ENCODE measurements around the gene RSAD2. TPM values are rescaled to one million over a fixed set of nuclear protein-coding genes. Genes with fewer than 3 reads are reported as not detected.

Gene RSAD2
- total RNA-seq, 1 donor from 2014 or later: 1.0 TPM

DNA sequence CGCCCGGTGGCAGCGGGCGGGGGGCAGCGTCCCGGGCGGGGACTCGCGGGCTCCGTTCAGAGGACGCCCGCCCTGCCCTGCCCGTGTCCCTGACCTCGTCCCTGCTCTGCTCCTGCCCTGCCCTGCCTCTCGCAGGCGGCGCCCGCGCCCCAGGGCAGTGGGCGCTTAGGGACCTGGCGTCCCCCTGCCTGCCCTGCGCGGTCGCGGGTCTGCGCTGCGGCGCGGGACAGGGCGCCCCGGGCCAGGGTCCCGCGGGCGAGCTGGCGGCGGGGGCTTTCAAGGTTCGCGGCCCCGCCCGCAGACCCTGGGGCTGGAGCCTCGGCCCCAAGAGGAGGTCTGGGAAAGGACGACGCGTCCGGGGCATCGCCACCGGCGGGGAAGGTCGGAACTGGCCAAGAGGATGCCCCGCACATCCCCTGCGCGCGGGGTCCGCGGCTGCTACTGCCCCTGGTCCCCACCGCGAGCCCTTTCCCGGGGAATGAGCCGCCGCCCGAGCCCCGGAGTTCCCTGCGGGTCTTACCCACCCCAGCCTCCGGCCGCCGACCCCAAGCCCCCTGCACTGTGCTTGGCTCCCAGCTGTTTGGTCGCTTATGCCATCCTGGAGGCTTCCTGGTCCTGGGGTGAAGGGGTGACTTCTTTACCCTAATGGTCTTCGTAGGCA is 40.3 kb downstream of the RSAD2 start:
- peak overlapping the region; percentile 62 for H3K27ac Mint-ChIP-seq (ENCODE audit: unreplicated experiment)
- DNase-seq (ENCODE audit: low read depth, low spot score): peak; percentile 34

DNA sequence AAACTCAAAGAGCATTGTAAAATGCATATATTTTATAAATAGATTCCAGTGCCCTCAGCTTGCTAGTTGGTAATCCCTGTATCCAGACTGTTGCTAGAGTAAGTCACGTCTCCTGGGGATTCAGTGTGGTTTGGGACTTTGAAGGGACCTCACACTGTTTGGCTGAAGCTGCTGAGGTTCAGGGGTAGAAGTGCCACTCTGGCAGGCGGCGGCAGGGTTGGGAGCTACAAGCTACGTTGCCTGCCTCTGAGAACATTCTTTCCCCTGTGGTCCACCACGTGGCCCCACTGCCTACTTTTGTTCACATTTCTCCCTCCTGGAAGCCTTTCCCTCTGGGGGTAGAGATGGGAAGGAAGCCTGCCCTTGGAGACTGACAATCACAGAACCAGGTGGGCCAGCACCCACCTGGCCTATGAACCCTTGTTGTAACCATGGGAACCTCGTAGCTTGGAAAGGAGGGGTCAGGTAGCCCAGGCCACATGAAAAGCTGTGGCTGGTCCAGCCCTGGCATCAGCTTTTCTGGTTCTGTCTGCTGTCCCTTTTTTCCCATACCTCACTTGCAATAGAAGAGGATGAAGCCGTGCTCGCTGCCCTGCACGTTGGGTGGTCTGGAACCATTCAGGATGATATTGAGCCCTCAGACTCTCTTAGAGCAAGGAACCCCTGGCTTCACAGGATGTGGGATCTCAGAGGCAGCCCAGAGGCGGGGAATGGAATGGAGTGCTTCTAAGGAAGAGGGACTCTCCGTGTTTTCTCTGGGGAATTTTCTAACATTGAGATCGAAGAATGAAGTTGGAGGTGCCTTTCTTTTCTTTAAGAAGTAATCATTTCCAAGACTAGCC is 42.5 kb downstream of the RSAD2 start:
- H3K36me3 Mint-ChIP-seq (ENCODE audit: low read depth): peaks cover 5% of the 10 kb centered on the region
- DNase-seq (ENCODE audit: low read depth, low spot score): no peak
- no peaks in the 10 kb centered on the region for H3K27me3 Mint-ChIP-seq (ENCODE audit: low read depth)
- H3K27ac Mint-ChIP-seq (ENCODE audit: unreplicated experiment): no peak overlapping the region
- H3K4me1 Mint-ChIP-seq: peaks cover 66% of the 10 kb centered on the region
- H3K4me3 Mint-ChIP-seq: peak overlapping the region; percentile 91
- H3K9me3 Mint-ChIP-seq: no peaks in the 10 kb centered on the region
- TF ChIP-seq, protein P1, sequence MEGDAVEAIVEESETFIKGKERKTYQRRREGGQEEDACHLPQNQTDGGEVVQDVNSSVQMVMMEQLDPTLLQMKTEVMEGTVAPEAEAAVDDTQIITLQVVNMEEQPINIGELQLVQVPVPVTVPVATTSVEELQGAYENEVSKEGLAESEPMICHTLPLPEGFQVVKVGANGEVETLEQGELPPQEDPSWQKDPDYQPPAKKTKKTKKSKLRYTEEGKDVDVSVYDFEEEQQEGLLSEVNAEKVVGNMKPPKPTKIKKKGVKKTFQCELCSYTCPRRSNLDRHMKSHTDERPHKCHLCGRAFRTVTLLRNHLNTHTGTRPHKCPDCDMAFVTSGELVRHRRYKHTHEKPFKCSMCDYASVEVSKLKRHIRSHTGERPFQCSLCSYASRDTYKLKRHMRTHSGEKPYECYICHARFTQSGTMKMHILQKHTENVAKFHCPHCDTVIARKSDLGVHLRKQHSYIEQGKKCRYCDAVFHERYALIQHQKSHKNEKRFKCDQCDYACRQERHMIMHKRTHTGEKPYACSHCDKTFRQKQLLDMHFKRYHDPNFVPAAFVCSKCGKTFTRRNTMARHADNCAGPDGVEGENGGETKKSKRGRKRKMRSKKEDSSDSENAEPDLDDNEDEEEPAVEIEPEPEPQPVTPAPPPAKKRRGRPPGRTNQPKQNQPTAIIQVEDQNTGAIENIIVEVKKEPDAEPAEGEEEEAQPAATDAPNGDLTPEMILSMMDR (conservative IDR thresholded peaks at IDR 0.05): no peak

More for the DNA sequence above, 40.3 kb downstream of the RSAD2 start:
- H3K4me1 Mint-ChIP-seq: peaks cover 56% of the 10 kb centered on the region
- no peaks in the 10 kb centered on the region for H3K9me3 Mint-ChIP-seq
- no peaks in the 10 kb centered on the region for H3K27me3 Mint-ChIP-seq (ENCODE audit: low read depth)
- H3K4me3 Mint-ChIP-seq: peak overlapping the region; percentile 91
- H3K36me3 Mint-ChIP-seq (ENCODE audit: low read depth): peaks cover 5% of the 10 kb centered on the region
- TF ChIP-seq, protein P1 (conservative IDR thresholded peaks at IDR 0.05): no peak

DNA sequence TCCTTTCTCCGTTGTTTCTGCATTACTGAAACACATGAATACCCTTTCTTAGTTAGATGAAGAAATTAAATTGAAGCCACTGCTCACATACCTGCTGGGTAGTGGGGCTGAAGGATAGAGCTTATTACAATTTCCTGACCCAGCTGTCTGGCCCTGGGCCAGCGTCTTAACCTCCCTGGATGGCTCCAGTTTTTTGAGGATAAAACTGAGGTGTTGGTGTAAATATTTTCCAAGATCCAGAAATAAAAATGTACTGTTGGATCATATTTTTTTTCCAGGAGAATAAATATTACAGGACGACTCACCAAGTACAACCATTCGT is 43.1 kb downstream of the RSAD2 start:
- H3K4me1 Mint-ChIP-seq: peaks cover 64% of the 10 kb centered on the region
- TF ChIP-seq, protein P1 (conservative IDR thresholded peaks at IDR 0.05): no peak
- H3K36me3 Mint-ChIP-seq (ENCODE audit: low read depth): peaks cover 5% of the 10 kb centered on the region
- H3K9me3 Mint-ChIP-seq: no peaks in the 10 kb centered on the region
- no peak overlapping the region for H3K27ac Mint-ChIP-seq (ENCODE audit: unreplicated experiment)
- no peaks in the 10 kb centered on the region for H3K27me3 Mint-ChIP-seq (ENCODE audit: low read depth)
- no peak for DNase-seq (ENCODE audit: low read depth, low spot score)
- peak overlapping the region; percentile 91 for H3K4me3 Mint-ChIP-seq

DNA sequence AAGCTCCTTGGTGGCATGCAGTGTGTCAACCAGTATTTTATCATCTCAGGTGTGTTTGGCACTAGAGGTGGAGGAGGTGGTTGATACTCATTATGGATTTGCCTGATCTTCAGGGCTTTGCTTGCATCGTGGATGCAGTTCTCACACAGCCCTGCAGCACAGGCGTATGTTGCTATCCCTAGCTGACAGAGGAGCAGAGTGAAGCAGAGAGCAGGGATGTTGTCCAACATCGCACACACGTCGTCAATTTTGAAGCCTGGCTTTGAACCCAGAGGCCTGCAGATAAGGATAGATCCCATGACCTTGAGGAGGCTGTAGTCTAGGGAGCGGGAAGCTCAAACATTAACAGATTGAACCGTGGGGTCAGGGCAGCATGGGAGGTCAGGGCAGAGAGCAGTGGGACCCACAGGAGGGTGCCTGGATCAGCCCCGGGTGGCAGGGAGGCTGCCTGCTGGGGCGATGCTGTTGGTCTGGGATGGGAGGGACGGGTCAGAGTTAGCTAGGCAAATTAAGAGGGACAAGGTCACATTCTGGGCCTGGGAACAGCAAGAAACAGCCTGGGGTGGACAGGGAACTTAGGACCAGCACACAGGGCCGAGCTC is 43.8 kb downstream of the RSAD2 start:
- Mint-ChIP-seq H3K4me3 (peak overlapping the region; percentile 2), H3K4me1 (peaks cover 64% of the 10 kb centered on the region), H3K27ac (ENCODE audit: unreplicated experiment) (no peak overlapping the region), H3K36me3 (ENCODE audit: low read depth) (peaks cover 5% of the 10 kb centered on the region), H3K27me3 (ENCODE audit: low read depth) (no peaks in the 10 kb centered on the region), H3K9me3 (no peaks in the 10 kb centered on the region)
- no peak for DNase-seq (ENCODE audit: low read depth, low spot score)
- TF ChIP-seq, protein P1 (conservative IDR thresholded peaks at IDR 0.05): no peak

DNA sequence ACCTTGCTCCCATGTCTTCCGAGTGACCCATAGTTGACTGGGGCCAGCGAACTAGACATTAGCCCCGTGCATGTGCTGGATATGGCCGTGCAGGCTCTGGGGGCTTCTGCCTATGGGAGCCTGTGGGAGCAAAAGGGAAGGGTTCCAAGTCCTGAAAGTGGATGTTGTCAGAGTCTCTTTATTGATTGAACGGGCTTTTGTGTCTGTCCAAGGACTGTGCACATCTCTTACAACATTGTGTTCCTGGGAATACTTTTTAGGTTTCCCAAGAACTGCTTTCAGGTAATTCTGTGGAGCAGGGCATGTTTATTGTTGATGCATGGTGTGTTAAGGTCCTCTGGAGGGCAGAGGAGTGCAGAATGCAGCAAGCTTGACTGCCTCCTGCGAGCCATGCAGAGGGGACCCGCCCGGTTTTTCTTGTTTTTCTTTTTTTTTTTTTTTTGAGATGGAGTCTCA is 44.7 kb downstream of the RSAD2 start:
- TF ChIP-seq, protein P1 (conservative IDR thresholded peaks at IDR 0.05): peak; percentile 55
- Mint-ChIP-seq H3K9me3 (no peaks in the 10 kb centered on the region), H3K4me3 (peak overlapping the region; percentile 2), H3K4me1 (peaks cover 69% of the 10 kb centered on the region), H3K36me3 (ENCODE audit: low read depth) (peaks cover 5% of the 10 kb centered on the region), H3K27me3 (ENCODE audit: low read depth) (no peaks in the 10 kb centered on the region), H3K27ac (ENCODE audit: unreplicated experiment) (no peak overlapping the region)
- DNase-seq (ENCODE audit: low read depth, low spot score): no peak
